NCI-H1930 (cell line): Measurements from ENCODE around the gene MYL7.
A peak's percentile ranks its signal among the peaks of the same experiment; 100 is the strongest.
"Not testable (repeated sequence)": the region's sequence is repeated elsewhere in the genome, so short reads cannot be mapped to it uniquely, and the experiment has no call there.

Experiments used
- DNase-seq, 2 experiments: peaks; one replicate each; lab custom pipeline; 2025; lab: John Stamatoyannopoulos, UW

MYL7 gene

GRCh38 chr7:44131173-44132029, 9.7 kb downstream of the MYL7 start:
- no peak for DNase-seq

GRCh38 chr7:44128721-44129582, 12.2 kb downstream of the MYL7 start:
- no peak for DNase-seq

GRCh38 chr7:44127161-44127560, 14.0 kb downstream of the MYL7 start:
- DNase-seq, result no peak

GRCh38 chr7:44126574-44126973, 14.6 kb downstream of the MYL7 start:
- not testable (repeated sequence) for DNase-seq

GRCh38 chr7:44124822-44125202, 16.3 kb downstream of the MYL7 start:
- DNase-seq, result no peak

- peak; percentile 93 to 96 for DNase-seq
Observed at GRCh38 chr7:44123190-44124003, 17.7 kb downstream of the MYL7 start, which contains the start of gene POLD2. POLD2 (minus strand) TSS chr7:44123548; CDS start chr7:44122053, 1,495 bp downstream.

GRCh38 chr7:44122529-44122928, 18.6 kb downstream of the MYL7 start:
- DNase-seq, result no peak

GRCh38 chr7:44121761-44122420, 19.2 kb downstream of the MYL7 start:
- no peak for DNase-seq

- DNase-seq, result no peak
Observed at GRCh38 chr7:44120395-44120794, 20.7 kb downstream of the MYL7 start.

GRCh38 chr7:44119829-44120380, 21.2 kb downstream of the MYL7 start:
- DNase-seq, result no peak

GRCh38 chr7:44117801-44118429, 23.2 kb downstream of the MYL7 start:
- DNase-seq, result no peak

- DNase-seq, result no peak
Observed at GRCh38 chr7:44116789-44117666, 24.1 kb downstream of the MYL7 start.

GRCh38 chr7:44116087-44116788, 24.9 kb downstream of the MYL7 start:
- DNase-seq, result no peak

- no peak for DNase-seq
Observed at GRCh38 chr7:44114586-44115310, 26.4 kb downstream of the MYL7 start.

- no peak for DNase-seq
Observed at GRCh38 chr7:44113764-44114354, 27.3 kb downstream of the MYL7 start.

- no peak for DNase-seq
Observed at GRCh38 chr7:44112997-44113763, 28.0 kb downstream of the MYL7 start.
